ENCODE data around the gene TMEM163. TPM values are rescaled to one million over a fixed set of nuclear protein-coding genes. Genes with fewer than 3 reads are reported as not detected.

The TMEM163 gene
- total RNA-seq, 1 experiment from 2014 or later, result 0.94 TPM

- TF ChIP-seq AR (CRISPR knock-in tag; IDR thresholded peaks at IDR 0.05) (no peak), PRRX2 (CRISPR knock-in tag; IDR thresholded peaks at IDR 0.05) (no peak), ZNF425 (CRISPR knock-in tag; conservative IDR thresholded peaks at IDR 0.05) (no peak), JUN (CRISPR knock-in tag; IDR thresholded peaks at IDR 0.05) (no peak), USF1 (CRISPR knock-in tag; IDR thresholded peaks at IDR 0.05) (no peak), MAX (CRISPR knock-in tag; IDR thresholded peaks at IDR 0.05) (no peak), ZNF317 (CRISPR knock-in tag; IDR thresholded peaks at IDR 0.05; ENCODE audit: borderline replicate concordance, low read depth) (no peak), E2F4 (CRISPR knock-in tag; IDR thresholded peaks at IDR 0.05; ENCODE audit: borderline replicate concordance, low read depth) (no peak), ESRRA (CRISPR knock-in tag; IDR thresholded peaks at IDR 0.05; ENCODE audit: borderline replicate concordance) (no peak), OVOL2 (CRISPR knock-in tag; IDR thresholded peaks at IDR 0.05; ENCODE audit: borderline replicate concordance) (no peak), ATF6 (CRISPR knock-in tag; IDR thresholded peaks at IDR 0.05) (no peak), MLX (CRISPR knock-in tag; IDR thresholded peaks at IDR 0.05) (no peak)
These were observed 15.4 kb downstream of the TMEM163 start (continued) for GRCh38 chr2:134703426-134703825.

- ATAC-seq, result no peak
- H3K27ac Mint-ChIP-seq, result no peak overlapping the region
- no peaks in the 10 kb centered on the region for H3K9me3 Mint-ChIP-seq
- POLR2A ChIA-PET, result no interaction called here
- peaks cover 10% of the 10 kb centered on the region for H3K4me1 Mint-ChIP-seq
- no peak overlapping the region for H3K4me3 Mint-ChIP-seq
- no peaks in the 10 kb centered on the region for H3K36me3 Mint-ChIP-seq
- CTCF ChIA-PET, result interaction anchor here (1.9 kb wide), 1 partner anchor 250 kb away, joined by 7 read pairs; no protein-coding TSS in a partner anchor
- no peaks in the 10 kb centered on the region for H3K27me3 Mint-ChIP-seq (ENCODE audit: low read depth)
- no peak for DNase-seq (ENCODE audit: low spot score)
- TF ChIP-seq SMAD3 (CRISPR knock-in tag; IDR thresholded peaks at IDR 0.05; ENCODE audit: borderline replicate concordance) (no peak), RORB (CRISPR knock-in tag; IDR thresholded peaks at IDR 0.05) (no peak), GRHL2 (CRISPR knock-in tag; IDR thresholded peaks at IDR 0.05; ENCODE audit: insufficient replicate concordance, severe bottlenecking) (no peak), IRF2 (CRISPR knock-in tag; IDR thresholded peaks at IDR 0.05; ENCODE audit: borderline replicate concordance, low read depth) (no peak), TCF7 (CRISPR knock-in tag; IDR thresholded peaks at IDR 0.05; ENCODE audit: low read depth) (no peak), MXD4 (CRISPR knock-in tag; IDR thresholded peaks at IDR 0.05; ENCODE audit: borderline replicate concordance) (no peak), TP53 (CRISPR knock-in tag; IDR thresholded peaks at IDR 0.05) (no peak), IRF1 (CRISPR knock-in tag; IDR thresholded peaks at IDR 0.05) (no peak), STAT6 (CRISPR knock-in tag; conservative IDR thresholded peaks at IDR 0.05; ENCODE audit: low read depth) (no peak), ZNF423 (CRISPR knock-in tag; IDR thresholded peaks at IDR 0.05) (no peak)
These were observed 18.1 kb downstream of the TMEM163 start for GRCh38 chr2:134700730-134701129.

Data from WTC11 (cell line).